Measurements from ENCODE around the gene PRRT1B. TPM values are rescaled to one million over a fixed set of nuclear protein-coding genes. Genes with fewer than 3 reads are reported as not detected.

Gene PRRT1B
- total RNA-seq, 2 donors from 2014 or later, result 2.0 to 4.5 TPM

- Histone ChIP-seq H3K36me3 (no peaks in the 10 kb centered on the region), H3K4me3 (no peak overlapping the region), H3K9me3 (no peaks in the 10 kb centered on the region), H3K4me1 (no peaks in the 10 kb centered on the region), H3K9ac (ENCODE audit: low read depth in 2 of 2, low read length in 2 of 2) (no peak overlapping the region), H3K27me3 (peaks cover 5% of the 10 kb centered on the region), H3K27ac (no peak overlapping the region)
- intact Hi-C loops (cut with DNase I), result no loop called here
- TF ChIP-seq, protein P1, sequence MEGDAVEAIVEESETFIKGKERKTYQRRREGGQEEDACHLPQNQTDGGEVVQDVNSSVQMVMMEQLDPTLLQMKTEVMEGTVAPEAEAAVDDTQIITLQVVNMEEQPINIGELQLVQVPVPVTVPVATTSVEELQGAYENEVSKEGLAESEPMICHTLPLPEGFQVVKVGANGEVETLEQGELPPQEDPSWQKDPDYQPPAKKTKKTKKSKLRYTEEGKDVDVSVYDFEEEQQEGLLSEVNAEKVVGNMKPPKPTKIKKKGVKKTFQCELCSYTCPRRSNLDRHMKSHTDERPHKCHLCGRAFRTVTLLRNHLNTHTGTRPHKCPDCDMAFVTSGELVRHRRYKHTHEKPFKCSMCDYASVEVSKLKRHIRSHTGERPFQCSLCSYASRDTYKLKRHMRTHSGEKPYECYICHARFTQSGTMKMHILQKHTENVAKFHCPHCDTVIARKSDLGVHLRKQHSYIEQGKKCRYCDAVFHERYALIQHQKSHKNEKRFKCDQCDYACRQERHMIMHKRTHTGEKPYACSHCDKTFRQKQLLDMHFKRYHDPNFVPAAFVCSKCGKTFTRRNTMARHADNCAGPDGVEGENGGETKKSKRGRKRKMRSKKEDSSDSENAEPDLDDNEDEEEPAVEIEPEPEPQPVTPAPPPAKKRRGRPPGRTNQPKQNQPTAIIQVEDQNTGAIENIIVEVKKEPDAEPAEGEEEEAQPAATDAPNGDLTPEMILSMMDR (IDR thresholded peaks at IDR 0.05), result no peak
- no peak for DNase-seq
These were observed 6.7 kb downstream of the PRRT1B start for GRCh38 chr9:131552030-131552429.

DNA sequence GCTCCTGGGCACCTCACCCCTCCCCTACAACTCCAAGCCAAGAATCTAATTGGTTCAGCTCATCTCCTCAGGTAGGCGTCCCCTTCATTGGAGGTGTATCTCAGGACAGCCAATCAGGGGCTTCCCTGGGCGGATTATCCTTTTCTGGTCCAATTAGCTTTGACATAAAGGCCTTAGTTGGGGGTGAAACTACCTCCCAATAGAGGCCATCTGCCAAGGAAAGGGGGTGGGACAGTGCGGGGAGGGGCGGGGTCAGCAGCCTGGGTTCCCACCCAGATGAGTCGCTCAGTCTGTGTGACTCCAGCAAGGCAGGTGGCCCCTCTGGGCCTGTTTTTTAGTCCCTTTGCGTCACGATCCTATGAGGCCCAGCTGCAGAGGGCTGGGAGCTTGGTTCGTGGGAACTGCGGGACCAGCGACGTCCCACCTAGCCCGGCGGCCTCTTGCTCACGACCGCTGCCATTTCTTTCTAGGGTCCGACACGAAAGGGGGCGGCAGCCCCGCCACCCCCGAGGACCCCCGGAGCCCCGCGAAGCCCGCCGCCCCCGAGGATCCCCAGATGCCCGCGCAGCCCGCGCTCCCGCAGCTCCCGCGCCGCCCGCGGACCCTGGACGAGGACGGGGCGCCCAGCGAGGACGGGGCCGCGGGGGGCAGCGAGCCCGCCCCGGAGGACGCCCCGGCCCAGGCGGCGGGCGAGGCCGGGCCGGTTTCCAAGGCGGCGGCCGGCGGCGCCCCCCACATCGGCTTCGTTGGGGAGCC lies 8.9 kb downstream of the PRRT1B start:
- no peak overlapping the region for H3K4me3 ChIP-seq
- no peaks in the 10 kb centered on the region for H3K9me3 ChIP-seq
- peaks cover 4% of the 10 kb centered on the region for H3K27me3 ChIP-seq
- H3K27ac ChIP-seq, result no peak overlapping the region
- no peaks in the 10 kb centered on the region for H3K36me3 ChIP-seq
- TF ChIP-seq, protein P1 (IDR thresholded peaks at IDR 0.05), result no peak
- no peak overlapping the region for H3K9ac ChIP-seq (ENCODE audit: low read depth in 2 of 2, low read length in 2 of 2)
- intact Hi-C loops (cut with DNase I), result no loop called here
- DNase-seq, result no peak
- H3K4me1 ChIP-seq, result no peaks in the 10 kb centered on the region

- DNase-seq, result no peak
- TF ChIP-seq, protein P1 (IDR thresholded peaks at IDR 0.05), result no peak
These were observed 9.6 kb downstream of the PRRT1B start for GRCh38 chr9:131554843-131555351.

GRCh38 chr9:131555841-131556673 lies 10.7 kb downstream of the PRRT1B start:
- H3K36me3 ChIP-seq, result no peaks in the 10 kb centered on the region
- TF ChIP-seq, protein P1 (IDR thresholded peaks at IDR 0.05), result no peak
- H3K9me3 ChIP-seq, result no peaks in the 10 kb centered on the region
- no peak overlapping the region for H3K4me3 ChIP-seq
- intact Hi-C loops (cut with DNase I), result no loop called here
- H3K27ac ChIP-seq, result no peak overlapping the region
- H3K4me1 ChIP-seq, result no peaks in the 10 kb centered on the region
- no peak overlapping the region for H3K9ac ChIP-seq (ENCODE audit: low read depth in 2 of 2, low read length in 2 of 2)
- H3K27me3 ChIP-seq, result peaks cover 4% of the 10 kb centered on the region
- no peak for DNase-seq

More at GRCh38 chr9:131554843-131555351, 9.6 kb downstream of the PRRT1B start:
- intact Hi-C loops (cut with DNase I), result no loop called here
- Histone ChIP-seq H3K4me3 (no peak overlapping the region), H3K36me3 (no peaks in the 10 kb centered on the region), H3K27me3 (peaks cover 4% of the 10 kb centered on the region), H3K27ac (no peak overlapping the region), H3K9me3 (no peaks in the 10 kb centered on the region), H3K9ac (ENCODE audit: low read depth in 2 of 2, low read length in 2 of 2) (no peak overlapping the region), H3K4me1 (no peaks in the 10 kb centered on the region)

DNA sequence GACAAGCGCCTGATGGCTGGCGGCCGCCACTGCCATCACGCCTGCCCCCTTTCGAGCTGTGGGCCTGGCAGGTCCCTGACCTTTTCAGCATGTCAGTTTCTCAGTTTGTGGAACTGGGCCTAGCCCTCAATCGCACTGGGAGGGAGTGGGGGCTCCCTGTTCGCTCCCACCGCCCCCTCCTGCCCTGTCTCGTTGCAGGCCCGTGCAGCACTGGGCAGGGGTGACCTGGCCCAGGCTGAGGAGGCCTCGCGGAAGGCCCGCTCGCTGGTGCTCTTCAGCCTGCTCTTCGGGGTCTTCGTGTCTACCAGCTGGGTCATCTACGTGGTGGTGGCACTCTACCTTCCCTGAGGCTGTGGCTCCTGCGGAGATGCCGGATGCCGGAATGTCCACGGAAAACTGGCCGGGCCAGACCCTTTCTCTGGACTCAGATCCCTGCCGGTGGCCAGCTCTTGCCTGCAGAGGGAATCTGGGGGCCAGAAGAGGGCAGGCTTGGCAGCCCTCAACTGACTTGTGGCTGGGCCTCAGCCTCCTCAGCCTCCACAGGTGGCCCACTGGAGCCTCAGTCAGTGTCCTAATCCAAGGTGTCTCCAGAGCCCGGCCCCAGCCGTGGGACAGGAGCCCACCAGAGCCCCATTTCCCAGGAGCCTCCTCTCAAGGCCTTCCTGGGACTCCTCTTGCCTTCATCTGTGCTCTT lies 12.7 kb downstream of the PRRT1B start:
- no peak for DNase-seq
- TF ChIP-seq, protein P1 (IDR thresholded peaks at IDR 0.05), result no peak
- H3K27ac ChIP-seq, result no peak overlapping the region
- H3K4me3 ChIP-seq, result no peak overlapping the region
- H3K36me3 ChIP-seq, result no peaks in the 10 kb centered on the region
- peaks cover 4% of the 10 kb centered on the region for H3K27me3 ChIP-seq
- no peaks in the 10 kb centered on the region for H3K9me3 ChIP-seq
- H3K4me1 ChIP-seq, result no peaks in the 10 kb centered on the region
- intact Hi-C loops (cut with DNase I), result no loop called here
- no peak overlapping the region for H3K9ac ChIP-seq (ENCODE audit: low read depth in 2 of 2, low read length in 2 of 2)
